Measurements from ENCODE around the gene PDIK1L.
A peak's percentile ranks its signal among the peaks of the same experiment; 100 is the strongest.

Gene PDIK1L

GRCh38 chr1:26122988-26123973, 11.7 kb downstream of the PDIK1L start:
- no peak for DNase-seq (ENCODE audit: low read depth)

DNA sequence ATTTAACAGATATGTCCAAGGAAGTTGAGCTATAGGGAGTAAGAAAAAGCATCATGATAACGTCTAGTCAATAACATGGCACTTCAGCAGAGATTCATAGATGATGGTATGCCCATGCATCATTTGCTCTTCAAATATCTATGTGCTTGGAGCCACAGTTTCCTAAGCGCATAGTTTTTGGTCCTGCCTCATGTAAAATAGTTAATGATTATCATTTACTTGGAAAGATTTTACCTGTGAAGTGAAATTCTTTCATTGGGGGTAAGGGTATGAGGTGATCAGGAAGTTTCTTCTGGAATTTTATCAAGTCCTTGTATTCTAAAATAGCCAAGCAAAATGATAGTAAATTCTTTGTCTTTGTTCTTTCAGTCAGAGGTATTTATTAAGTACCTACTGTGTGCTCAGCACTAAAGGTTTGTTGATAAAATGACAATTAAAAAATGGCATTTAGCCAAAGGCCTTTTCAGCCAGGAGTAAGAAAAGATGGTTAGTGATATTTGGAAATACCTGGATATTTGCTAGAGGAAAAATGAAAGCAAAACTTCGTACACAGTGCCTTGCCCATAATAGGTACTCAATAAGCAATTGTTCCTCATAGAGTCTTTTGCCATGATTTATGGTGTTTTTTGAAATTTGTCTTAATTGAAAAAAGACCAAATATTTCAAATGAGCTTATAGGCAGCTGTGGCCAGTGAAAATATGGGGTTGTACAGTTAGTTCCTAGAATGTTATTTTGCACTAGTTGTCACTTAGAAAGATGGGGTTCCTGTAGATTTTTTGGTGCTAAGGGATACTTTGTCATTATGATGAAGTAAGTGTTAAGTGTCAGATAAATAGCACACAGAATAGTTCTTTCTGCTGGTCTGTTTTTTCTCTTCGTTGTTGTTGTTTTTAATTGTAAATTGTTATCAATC, 13.1 kb downstream of the PDIK1L start:
- no peak for DNase-seq (ENCODE audit: low read depth)

GRCh38 chr1:26125382-26125781, 13.8 kb downstream of the PDIK1L start:
- no peak for DNase-seq (ENCODE audit: low read depth)

DNA sequence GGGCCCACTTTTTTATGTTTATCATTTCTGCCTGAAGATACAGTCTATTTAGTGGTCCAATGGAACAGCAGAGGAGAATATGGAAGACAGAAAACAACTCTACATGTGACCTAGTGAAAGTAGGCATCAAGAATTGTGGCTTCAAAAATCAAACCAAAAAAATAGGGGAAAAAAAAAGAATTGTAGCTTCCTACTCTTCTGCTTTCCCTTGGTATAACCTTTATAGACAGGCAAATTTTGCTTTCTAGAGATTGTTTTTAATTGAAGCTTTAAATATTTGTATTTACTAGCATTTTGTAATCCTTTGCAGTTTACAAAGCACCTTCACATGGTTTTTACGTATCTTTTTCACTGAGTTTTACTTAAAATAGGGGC, 14.3 kb downstream of the PDIK1L start:
- DNase-seq (ENCODE audit: low read depth): no peak

DNA sequence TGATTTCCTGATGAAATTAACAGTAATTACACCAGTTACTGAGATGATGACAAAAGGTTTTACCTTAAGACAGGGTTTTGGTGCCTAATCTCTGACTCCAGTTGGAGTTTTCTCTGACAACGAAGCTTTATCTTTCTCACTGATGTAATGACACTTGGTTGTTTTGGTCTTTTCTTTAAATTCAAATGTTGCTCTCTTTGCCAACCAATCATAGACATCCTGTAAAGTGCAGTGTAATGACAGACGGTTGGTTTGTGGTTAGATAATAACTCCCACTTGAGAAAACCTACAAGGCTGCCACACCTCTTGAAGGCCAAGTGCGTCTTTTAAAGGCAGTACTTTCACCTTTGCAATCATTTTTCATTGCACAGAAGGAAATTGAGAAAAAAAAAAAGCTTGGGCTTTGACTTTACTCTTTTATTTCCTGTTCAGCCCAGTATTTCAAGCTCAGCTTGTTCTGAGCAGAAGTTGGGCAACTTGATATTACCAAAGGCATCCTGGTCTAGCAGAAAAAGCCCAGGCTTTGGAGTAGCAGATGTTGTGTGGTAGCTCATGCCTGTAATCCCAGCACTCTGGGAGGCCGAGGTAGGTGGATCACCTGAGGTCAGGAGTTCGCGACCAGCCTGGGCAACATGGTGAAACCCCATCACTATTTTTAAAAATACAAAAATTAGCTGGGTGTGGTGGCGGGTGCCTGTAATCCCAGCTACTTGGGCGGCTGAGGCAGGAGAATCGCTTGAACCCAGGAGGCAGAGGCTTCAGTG, 14.9 kb downstream of the PDIK1L start:
- no peak for DNase-seq (ENCODE audit: low read depth)

- DNase-seq (ENCODE audit: low read depth): no peak
Measured at GRCh38 chr1:26127235-26128163, 15.9 kb downstream of the PDIK1L start.

- no peak for DNase-seq (ENCODE audit: low read depth)
Measured at GRCh38 chr1:26129778-26130177, 18.2 kb downstream of the PDIK1L start.

DNA sequence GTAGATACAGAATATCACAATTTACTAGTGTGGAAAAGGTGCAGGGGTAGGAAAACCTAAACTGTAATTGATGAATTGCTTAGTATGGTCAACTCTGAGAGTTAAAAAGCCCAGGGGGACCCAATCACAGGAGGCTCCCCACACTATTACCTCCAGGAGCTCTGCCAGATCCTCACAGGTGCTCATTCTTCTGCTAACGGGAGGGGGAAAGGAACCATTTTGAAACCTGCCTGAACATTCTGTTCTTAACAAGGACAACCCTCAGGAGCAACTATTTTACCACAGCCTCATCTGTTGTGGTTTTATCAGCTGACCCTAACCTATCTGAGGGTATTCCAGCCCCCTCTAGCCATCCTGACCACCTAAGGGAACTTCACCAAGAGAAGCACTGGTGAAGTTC, 19.1 kb downstream of the PDIK1L start:
- no peak for DNase-seq (ENCODE audit: low read depth)

GRCh38 chr1:26132128-26132833, 20.7 kb downstream of the PDIK1L start:
- DNase-seq (ENCODE audit: low read depth): no peak

GRCh38 chr1:26132834-26133167, 21.2 kb downstream of the PDIK1L start:
- no peak for DNase-seq (ENCODE audit: low read depth)

- DNase-seq (ENCODE audit: low read depth): no peak
Measured at GRCh38 chr1:26134466-26134865, 22.8 kb downstream of the PDIK1L start.

GRCh38 chr1:26138974-26139558, 27.4 kb downstream of the PDIK1L start:
- no peak for DNase-seq (ENCODE audit: low read depth)

DNA sequence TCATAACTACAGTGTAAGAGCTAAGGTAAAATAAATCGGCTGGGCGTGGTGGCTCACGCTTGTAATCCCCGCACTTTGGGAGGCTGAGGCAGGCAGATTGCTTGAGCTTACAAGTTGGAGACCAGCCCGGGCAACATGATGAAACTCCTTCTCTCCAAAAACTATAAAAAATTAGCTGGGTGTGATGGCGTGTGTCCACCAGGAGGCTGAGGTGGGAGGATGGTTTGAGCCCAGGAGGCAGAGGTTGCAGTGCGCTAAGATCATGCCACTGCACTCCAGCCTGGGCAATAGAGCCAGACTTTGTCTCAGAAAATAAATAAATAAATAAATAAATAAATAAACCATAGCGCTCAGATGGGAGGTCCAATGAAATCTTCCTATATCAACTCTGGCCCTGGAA, 30.5 kb downstream of the PDIK1L start:
- no peak for DNase-seq (ENCODE audit: low read depth)

GRCh38 chr1:26145041-26145959, 33.7 kb downstream of the PDIK1L start:
- DNase-seq (ENCODE audit: low read depth): peak; percentile 60

DNA sequence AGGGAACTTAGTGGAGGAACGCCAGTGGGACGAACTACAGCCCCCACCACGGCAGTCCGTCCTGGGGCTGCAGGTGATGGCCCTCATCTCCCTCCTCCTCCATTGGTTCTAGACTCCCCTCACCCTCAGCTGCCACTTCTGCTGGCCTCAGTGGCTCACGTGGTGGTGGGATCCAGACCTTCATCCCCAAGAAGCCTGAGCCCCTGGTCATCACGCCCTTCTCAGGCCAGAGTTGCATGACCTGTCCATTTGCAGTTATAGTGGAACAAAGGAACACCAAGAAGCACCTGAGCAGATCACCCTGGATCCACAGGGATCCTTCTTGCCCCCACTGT, 34.3 kb downstream of the PDIK1L start:
- DNase-seq (ENCODE audit: low read depth): no peak

DNA sequence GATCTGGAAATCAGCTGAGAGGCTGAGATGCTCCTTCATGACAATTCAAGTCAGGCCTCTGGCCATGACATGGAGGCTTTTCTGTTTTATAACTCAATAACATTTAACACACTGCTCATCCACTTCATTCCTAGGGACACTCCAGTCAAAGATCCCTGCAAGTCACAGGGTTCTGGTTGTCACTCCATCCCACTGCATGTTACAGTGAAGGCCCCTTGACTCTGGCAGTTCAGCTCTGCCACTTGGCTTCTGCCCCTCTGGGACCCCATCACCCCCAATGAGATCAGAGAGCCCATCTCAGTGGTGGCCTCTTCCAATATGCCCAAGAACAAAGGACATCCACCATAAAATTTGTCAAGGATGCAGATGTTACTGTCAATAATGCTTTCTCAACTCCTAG, 37.3 kb downstream of the PDIK1L start:
- DNase-seq (ENCODE audit: low read depth): no peak

GRCh38 chr1:26153966-26154532, 42.4 kb downstream of the PDIK1L start:
- no peak for DNase-seq (ENCODE audit: low read depth)

GRCh38 chr1:26154750-26155149, 43.1 kb downstream of the PDIK1L start:
- no peak for DNase-seq (ENCODE audit: low read depth)

Measured in activated T-cell treated with anti-CD3 and anti-CD28 coated beads for 48 hours (primary cell).